H9 (cell line): ENCODE data around the gene SLC22A5. TPM values are rescaled to one million over a fixed set of nuclear protein-coding genes. Genes with fewer than 3 reads are reported as not detected.

Experiments
- DNase-seq: peaks from one replicate; pipeline ENCODE4 v3.0.0-alpha.2; 2017
- H2AFZ ChIP-seq: one replicate; pipeline ENCODE4 v1.6.1; 2013; ENCODE audit warnings: mild to moderate bottlenecking, low read length, control low read depth, moderate library complexity
- H2AK5ac ChIP-seq: 2 replicates; pipeline ENCODE4 v1.6.1; 2013; ENCODE audit warnings: low read length, control low read depth, mixed read lengths; ENCODE audit not compliant: insufficient read length
- H2BK120ac ChIP-seq: one replicate; pipeline ENCODE4 v1.6.1; 2013; ENCODE audit warnings: low read depth, mild to moderate bottlenecking, low read length, control low read depth, inconsistent platforms; ENCODE audit not compliant: poor library complexity, severe bottlenecking
- H2BK12ac ChIP-seq: 2 replicates; pipeline ENCODE4 v1.6.1; 2013; ENCODE audit warnings: low read length, control low read depth, mixed read lengths, low read depth; ENCODE audit not compliant: insufficient read length
- H2BK15ac ChIP-seq: 2 replicates; pipeline ENCODE4 v1.6.1; 2013; ENCODE audit warnings: low read depth, low read length, control low read depth
- H2BK20ac ChIP-seq: one replicate; pipeline ENCODE4 v1.6.1; 2013; ENCODE audit warnings: low read depth, mild to moderate bottlenecking, low read length, control low read depth, inconsistent platforms; ENCODE audit not compliant: poor library complexity, severe bottlenecking
- H2BK5ac ChIP-seq: 2 replicates; pipeline ENCODE4 v1.6.1; 2013; ENCODE audit warnings: low read length, control low read depth, mixed read lengths; ENCODE audit not compliant: insufficient read length
- H3K14ac ChIP-seq: 2 replicates; pipeline ENCODE4 v1.6.1; 2013; ENCODE audit warnings: low read length, control low read depth; ENCODE audit not compliant: insufficient read depth
- H3K18ac ChIP-seq: 2 replicates; pipeline ENCODE4 v1.6.1; 2013; ENCODE audit warnings: low read depth, mild to moderate bottlenecking, mixed read lengths, low read length, control low read depth; ENCODE audit not compliant: insufficient read length
- H3K23ac ChIP-seq: 2 replicates; pipeline ENCODE4 v1.6.1; 2013; ENCODE audit warnings: low read length, control low read depth, mixed read lengths, low read depth; ENCODE audit not compliant: insufficient read length
- H3K23me2 ChIP-seq: 2 replicates; pipeline ENCODE4 v1.6.1; 2013; ENCODE audit warnings: low read depth, mild to moderate bottlenecking, mixed read lengths, low read length, control low read depth; ENCODE audit not compliant: insufficient read length, poor library complexity, severe bottlenecking
- H3K27ac ChIP-seq: 2 replicates; pipeline ENCODE4 v1.5.1; 2013; ENCODE audit warnings: low read length, control low read depth, mixed read lengths, low read depth; ENCODE audit not compliant: insufficient read length
- H3K27me3 ChIP-seq: 2 replicates; pipeline ENCODE4 v1.6.1; 2013; ENCODE audit warnings: low read length, control low read depth, inconsistent platforms; ENCODE audit not compliant: insufficient read depth
- H3K4ac ChIP-seq: 2 replicates; pipeline ENCODE4 v1.6.1; 2013; ENCODE audit warnings: low read depth, mild to moderate bottlenecking, control low read depth, inconsistent platforms, low read length, moderate library complexity
- H3K4me1 ChIP-seq: 2 replicates; pipeline ENCODE4 v1.6.1; 2013; ENCODE audit warnings: low read length, control low read depth, inconsistent platforms; ENCODE audit not compliant: insufficient read depth
- H3K4me2 ChIP-seq: 2 replicates; pipeline ENCODE4 v1.6.1; 2013; ENCODE audit warnings: low read length, control low read depth, mixed read lengths; ENCODE audit not compliant: insufficient read length, insufficient read depth
- H3K56ac ChIP-seq: 2 replicates; pipeline ENCODE4 v1.6.1; 2013; ENCODE audit warnings: low read depth, mild to moderate bottlenecking, mixed read lengths, low read length, control low read depth; ENCODE audit not compliant: insufficient read length
- H3K79me1 ChIP-seq: 2 replicates; pipeline ENCODE4 v1.6.1; 2013; ENCODE audit warnings: low read depth, mild to moderate bottlenecking, moderate library complexity, low read length, control low read depth, inconsistent platforms; ENCODE audit not compliant: insufficient read depth, poor library complexity, severe bottlenecking
- H3K79me2 ChIP-seq: 2 replicates; pipeline ENCODE4 v1.6.1; 2013; ENCODE audit warnings: low read length, control low read depth, inconsistent platforms; ENCODE audit not compliant: insufficient read depth
- H3K9ac ChIP-seq: 2 replicates; pipeline ENCODE4 v1.6.1; 2013; ENCODE audit warnings: low read length, control low read depth, mixed read lengths; ENCODE audit not compliant: insufficient read length; ENCODE audit errors: extremely low read depth
- H3K9me3 ChIP-seq: one replicate; pipeline ENCODE4 v1.6.1; 2013; ENCODE audit warnings: low read depth, low read length, inconsistent platforms; ENCODE audit not compliant: control insufficient read depth
- H3T11ph ChIP-seq: one replicate; pipeline ENCODE4 v1.6.1; 2013; ENCODE audit warnings: mild to moderate bottlenecking, low read length, control low read depth, inconsistent platforms
- H4K20me1 ChIP-seq: one replicate; pipeline ENCODE4 v1.6.1; 2013; ENCODE audit not compliant: control insufficient read depth, insufficient read length, insufficient read depth
- H4K5ac ChIP-seq: 2 replicates; pipeline ENCODE4 v1.6.1; 2013; ENCODE audit warnings: low read depth, mild to moderate bottlenecking, mixed read lengths, low read length, control low read depth; ENCODE audit not compliant: insufficient read length
- H4K8ac ChIP-seq: replicated peaks from 2 replicates; pipeline ENCODE4 v1.6.1; 2013; ENCODE audit warnings: low read length, control low read depth, mixed read lengths, low read depth; ENCODE audit not compliant: insufficient read length
- H4K91ac ChIP-seq: 2 replicates; pipeline ENCODE4 v1.6.1; 2013; ENCODE audit warnings: low read depth, mild to moderate bottlenecking, moderate library complexity, mixed read lengths, low read length, control low read depth; ENCODE audit not compliant: insufficient read length
- H3K27ac Mint-ChIP-seq, 3 experiments: 2 replicates in 2 of 3; 3 replicates in 1 of 3; pipeline ENCODE4 v1.8.0; 2020 to 2021; ENCODE audit warnings: mixed read lengths in 3 of 3, mild to moderate bottlenecking in 1 of 3, moderate library complexity in 1 of 3
- H3K27me3 Mint-ChIP-seq: 2 replicates; pipeline ENCODE4 v1.8.0; 2021; ENCODE audit warnings: low read depth, mild to moderate bottlenecking, moderate library complexity, mixed read lengths
- H3K36me3 Mint-ChIP-seq, 3 experiments: 2 replicates in 2 of 3; 3 replicates in 1 of 3; pipeline ENCODE4 v1.8.0; 2020 to 2021; ENCODE audit warnings: low read depth in 3 of 3, mixed read lengths in 3 of 3; ENCODE audit not compliant: insufficient read depth in 1 of 3
- H3K4me1 Mint-ChIP-seq, 2 experiments: 2 replicates each; pipeline ENCODE4 v1.8.0; 2020; ENCODE audit warnings: mixed read lengths in 2 of 2
- H3K4me3 Mint-ChIP-seq, 2 experiments: 2 replicates in 1 of 2; 3 replicates in 1 of 2; pipeline ENCODE4 v1.8.0; 2020 to 2021; ENCODE audit warnings: mild to moderate bottlenecking in 2 of 2, mixed read lengths in 2 of 2, moderate library complexity in 1 of 2
- H3K9me3 Mint-ChIP-seq, 2 experiments: 2 replicates in 1 of 2; 3 replicates in 1 of 2; pipeline ENCODE4 v1.8.0; 2020; ENCODE audit warnings: mild to moderate bottlenecking in 2 of 2, mixed read lengths in 2 of 2, moderate library complexity in 1 of 2
- WGBS: extraction: QIAGEN DNeasy Blood & Tissue Kit; methylation state at CpG from one replicate; pipeline ENCODE4 v1.1.7; 2013; ENCODE audit warnings: missing lambda C conversion rate, low lambda C conversion rate, mixed read lengths; ENCODE audit not compliant: insufficient read length; ENCODE audit errors: extremely low coverage; 5-methylcytosine and 5-hydroxymethylcytosine counted together
- total RNA-seq: library from RNA; stranded (reverse); gene quantifications from 2 replicates; pipeline ENCODE4 v1.2.1, GENCODE V29; 2021
- TF ChIP-seq, protein P1 (sequence below): fragments of 200-600 bp; sonication (generic); conservative IDR thresholded peaks from 3 replicates; pipeline ENCODE4 v1.8.0; 2021; ENCODE audit warnings: antibody characterized with exemption, mild to moderate bottlenecking

The SLC22A5 gene
- total RNA-seq, 1 experiment from 2014 or later = 3.4 TPM

DNA sequence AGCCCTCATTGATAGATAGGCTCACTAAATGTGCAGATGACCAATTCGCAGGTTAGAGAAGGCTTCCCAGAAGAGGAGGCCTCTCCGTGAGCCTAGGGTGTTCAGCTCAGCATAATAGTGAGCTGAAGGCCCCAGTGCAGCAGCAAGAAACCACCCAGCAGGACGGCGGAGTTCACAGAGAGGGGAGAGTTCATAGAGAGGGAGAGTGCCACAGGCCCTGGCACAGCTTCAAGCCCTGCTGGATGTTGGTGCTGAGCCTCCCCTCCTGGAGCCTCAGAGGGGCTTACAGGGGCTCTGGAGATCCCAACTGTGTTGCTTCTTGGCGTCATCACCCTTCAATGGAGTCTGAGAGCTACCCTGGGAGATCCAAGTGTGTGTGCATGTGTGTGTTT, 2.1 kb downstream of the SLC22A5 start:
- Histone ChIP-seq H2BK120ac (no peak overlapping the region), H3K18ac (no peak overlapping the region), H3K4me2 (no peak overlapping the region), H3K27me3 (no peaks in the 10 kb centered on the region; the same call in 1 of the 2 replicates), H3T11ph (no peak overlapping the region), H3K79me2 (no peaks in the 10 kb centered on the region), H3K9me3 (no peaks in the 10 kb centered on the region), H3K79me1 (no peaks in the 10 kb centered on the region), H3K4ac (no peak overlapping the region), H2AK5ac (no peak overlapping the region), H2BK5ac (no peak overlapping the region), H2BK12ac (no peak overlapping the region), H3K56ac (no peak overlapping the region), H4K20me1 (no peaks in the 10 kb centered on the region), H3K23ac (no peak overlapping the region), H3K14ac (no peak overlapping the region), H2BK15ac (no peak overlapping the region), H3K4me1 (no peaks in the 10 kb centered on the region), H2BK20ac (no peak overlapping the region), H3K27ac (no peak overlapping the region), H3K9ac (no peak overlapping the region), H3K23me2 (peaks cover 3% of the 10 kb centered on the region), H4K8ac (no peak overlapping the region), H4K91ac (no peak overlapping the region), H4K5ac (no peak overlapping the region), H2AFZ (no peak overlapping the region)
- Mint-ChIP-seq H3K27me3 (peaks cover 15% of the 10 kb centered on the region), H3K27ac (no peak overlapping the region; a peak in 1 of 7 replicates), H3K4me1 (peaks cover 16 to 18% of the 10 kb centered on the region in 2 experiments), H3K36me3 (peaks cover 0 to 3% (median 0%) of the 10 kb centered on the region in 3 experiments; a peak in 3 of 7 replicates), H3K9me3 (no peaks in the 10 kb centered on the region), H3K4me3 (peak overlapping the region in 1 of 2 experiments; percentile 81; a peak in 1 of 5 replicates)
- WGBS = no CpG with 5 or more reads among the region's 5 CpGs
- TF ChIP-seq, protein P1, sequence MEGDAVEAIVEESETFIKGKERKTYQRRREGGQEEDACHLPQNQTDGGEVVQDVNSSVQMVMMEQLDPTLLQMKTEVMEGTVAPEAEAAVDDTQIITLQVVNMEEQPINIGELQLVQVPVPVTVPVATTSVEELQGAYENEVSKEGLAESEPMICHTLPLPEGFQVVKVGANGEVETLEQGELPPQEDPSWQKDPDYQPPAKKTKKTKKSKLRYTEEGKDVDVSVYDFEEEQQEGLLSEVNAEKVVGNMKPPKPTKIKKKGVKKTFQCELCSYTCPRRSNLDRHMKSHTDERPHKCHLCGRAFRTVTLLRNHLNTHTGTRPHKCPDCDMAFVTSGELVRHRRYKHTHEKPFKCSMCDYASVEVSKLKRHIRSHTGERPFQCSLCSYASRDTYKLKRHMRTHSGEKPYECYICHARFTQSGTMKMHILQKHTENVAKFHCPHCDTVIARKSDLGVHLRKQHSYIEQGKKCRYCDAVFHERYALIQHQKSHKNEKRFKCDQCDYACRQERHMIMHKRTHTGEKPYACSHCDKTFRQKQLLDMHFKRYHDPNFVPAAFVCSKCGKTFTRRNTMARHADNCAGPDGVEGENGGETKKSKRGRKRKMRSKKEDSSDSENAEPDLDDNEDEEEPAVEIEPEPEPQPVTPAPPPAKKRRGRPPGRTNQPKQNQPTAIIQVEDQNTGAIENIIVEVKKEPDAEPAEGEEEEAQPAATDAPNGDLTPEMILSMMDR = no peak
- no peak for DNase-seq
